Cardiac fibroblast (primary cell): ENCODE data around the gene ITGA1.

Source experiments
- DNase-seq, 2 donors: peaks; one replicate each; pipeline versions ENCODE4 v3.0.0 to v3.0.0-alpha.2; 2010; ENCODE audit warnings: low read depth in 2 of 2
- H3K4me3 ChIP-seq, 2 donors: replicated peaks in 1 of 2; 1 replicate in 1 of 2; 2 replicates in 1 of 2; pipeline ENCODE4 v1.5.1; 2011; ENCODE audit warnings: low read depth in 2 of 2, low read length in 2 of 2, mild to moderate bottlenecking in 2 of 2, moderate library complexity in 1 of 2
- CTCF ChIP-seq: IDR thresholded peaks from one replicate; pipeline ENCODE4 v1.5.1; 2011; ENCODE audit warnings: low read depth, mild to moderate bottlenecking, low read length, inconsistent platforms

The ITGA1 gene

DNA sequence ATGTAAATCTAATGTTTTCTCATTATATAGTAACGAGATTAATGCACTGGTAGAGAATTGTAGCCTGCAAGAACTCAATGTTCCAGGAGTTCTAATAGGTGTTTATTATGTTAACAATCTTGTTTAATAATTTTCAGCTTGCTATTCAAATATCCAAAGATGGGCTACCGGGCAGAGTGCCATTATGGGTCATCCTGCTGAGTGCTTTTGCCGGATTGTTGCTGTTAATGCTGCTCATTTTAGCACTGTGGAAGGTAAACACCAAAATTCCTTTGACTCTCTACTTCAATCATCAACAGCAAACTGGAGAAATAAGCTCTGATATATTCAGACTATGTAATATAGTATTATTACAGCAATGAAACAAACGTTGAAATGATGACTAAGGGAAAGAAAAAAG, 159.5 kb downstream of the ITGA1 start:
- no peak for TF ChIP-seq CTCF
- no peak overlapping the region for H3K4me3 ChIP-seq
- peak in 1 of 2 donors; percentile 26 for DNase-seq

- TF ChIP-seq CTCF, result no peak
- peak; percentile 16 to 67 for DNase-seq
- H3K4me3 ChIP-seq, result no peak overlapping the region
Measured at GRCh38 chr5:52947851-52948250, 160.1 kb downstream of the ITGA1 start.

- no peak overlapping the region for H3K4me3 ChIP-seq
- peak; percentile 90 to 93 for DNase-seq
- TF ChIP-seq CTCF, result peak; percentile 77
Measured at GRCh38 chr5:52948418-52949076, 160.8 kb downstream of the ITGA1 start.

GRCh38 chr5:52950686-52951085, 163.0 kb downstream of the ITGA1 start:
- TF ChIP-seq CTCF, result no peak
- no peak for DNase-seq
- no peak overlapping the region for H3K4me3 ChIP-seq

- no peak for DNase-seq
- TF ChIP-seq CTCF, result no peak
- no peak overlapping the region for H3K4me3 ChIP-seq
Measured at GRCh38 chr5:52952483-52952882, 164.8 kb downstream of the ITGA1 start.

DNA sequence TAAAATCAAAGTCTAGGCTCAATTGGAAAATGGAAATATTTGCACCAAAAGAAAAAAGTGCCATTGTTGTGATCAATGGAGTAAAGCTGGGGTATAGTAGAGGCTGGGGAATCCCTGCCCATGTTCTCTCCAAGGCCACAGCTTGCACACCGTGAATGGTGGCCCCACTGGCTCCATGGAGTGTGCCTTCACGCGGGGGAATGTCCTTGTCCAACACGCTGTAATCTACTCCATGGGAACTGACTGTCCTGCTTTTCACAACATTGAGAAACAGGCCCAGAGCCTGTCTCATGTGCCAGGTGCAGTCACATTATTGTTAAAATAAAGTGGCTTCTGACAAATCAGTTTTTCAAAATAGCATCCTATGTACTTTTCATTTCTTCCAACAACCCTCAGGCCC, 168.3 kb downstream of the ITGA1 start:
- TF ChIP-seq CTCF, result no peak
- DNase-seq, result no peak
- H3K4me3 ChIP-seq, result no peak overlapping the region
